GM12872 (cell line): ENCODE results near the gene EIF2S3.

Source experiments
- TF ChIP-seq, protein P1 (sequence below): IDR thresholded peaks from 3 replicates; pipeline ENCODE4 v1.5.1; 2011; ENCODE audit warnings: low read depth, mild to moderate bottlenecking, low read length, moderate library complexity; ENCODE audit not compliant: insufficient read depth

The EIF2S3 gene

DNA sequence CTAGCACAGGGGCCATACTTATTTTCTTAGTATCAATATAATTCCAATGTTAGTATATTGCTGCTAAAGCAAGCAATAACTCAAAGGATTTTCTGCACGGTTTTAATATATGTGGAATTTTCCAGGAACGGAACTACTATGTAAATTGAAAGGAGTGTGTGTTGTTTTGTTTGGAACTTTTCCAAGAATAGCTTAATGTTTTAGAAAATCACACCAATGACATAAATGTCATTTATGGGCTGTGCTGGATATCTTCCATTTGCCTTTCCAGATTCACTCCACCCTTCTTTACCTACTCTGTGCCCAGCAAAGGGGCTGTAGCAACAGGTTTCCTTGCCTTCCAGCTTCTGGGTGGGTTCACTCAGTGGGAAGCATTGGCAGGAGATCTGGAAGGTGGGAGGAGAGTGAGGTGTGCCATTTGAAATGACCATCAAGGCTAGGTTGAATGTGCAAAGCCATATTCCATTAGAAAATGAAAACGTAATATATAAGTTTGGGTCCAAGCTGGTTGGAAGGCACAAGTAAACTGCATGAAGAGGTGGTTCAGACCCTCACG, 69.6 kb downstream of the EIF2S3 start:
- TF ChIP-seq, protein P1, sequence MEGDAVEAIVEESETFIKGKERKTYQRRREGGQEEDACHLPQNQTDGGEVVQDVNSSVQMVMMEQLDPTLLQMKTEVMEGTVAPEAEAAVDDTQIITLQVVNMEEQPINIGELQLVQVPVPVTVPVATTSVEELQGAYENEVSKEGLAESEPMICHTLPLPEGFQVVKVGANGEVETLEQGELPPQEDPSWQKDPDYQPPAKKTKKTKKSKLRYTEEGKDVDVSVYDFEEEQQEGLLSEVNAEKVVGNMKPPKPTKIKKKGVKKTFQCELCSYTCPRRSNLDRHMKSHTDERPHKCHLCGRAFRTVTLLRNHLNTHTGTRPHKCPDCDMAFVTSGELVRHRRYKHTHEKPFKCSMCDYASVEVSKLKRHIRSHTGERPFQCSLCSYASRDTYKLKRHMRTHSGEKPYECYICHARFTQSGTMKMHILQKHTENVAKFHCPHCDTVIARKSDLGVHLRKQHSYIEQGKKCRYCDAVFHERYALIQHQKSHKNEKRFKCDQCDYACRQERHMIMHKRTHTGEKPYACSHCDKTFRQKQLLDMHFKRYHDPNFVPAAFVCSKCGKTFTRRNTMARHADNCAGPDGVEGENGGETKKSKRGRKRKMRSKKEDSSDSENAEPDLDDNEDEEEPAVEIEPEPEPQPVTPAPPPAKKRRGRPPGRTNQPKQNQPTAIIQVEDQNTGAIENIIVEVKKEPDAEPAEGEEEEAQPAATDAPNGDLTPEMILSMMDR = no peak

DNA sequence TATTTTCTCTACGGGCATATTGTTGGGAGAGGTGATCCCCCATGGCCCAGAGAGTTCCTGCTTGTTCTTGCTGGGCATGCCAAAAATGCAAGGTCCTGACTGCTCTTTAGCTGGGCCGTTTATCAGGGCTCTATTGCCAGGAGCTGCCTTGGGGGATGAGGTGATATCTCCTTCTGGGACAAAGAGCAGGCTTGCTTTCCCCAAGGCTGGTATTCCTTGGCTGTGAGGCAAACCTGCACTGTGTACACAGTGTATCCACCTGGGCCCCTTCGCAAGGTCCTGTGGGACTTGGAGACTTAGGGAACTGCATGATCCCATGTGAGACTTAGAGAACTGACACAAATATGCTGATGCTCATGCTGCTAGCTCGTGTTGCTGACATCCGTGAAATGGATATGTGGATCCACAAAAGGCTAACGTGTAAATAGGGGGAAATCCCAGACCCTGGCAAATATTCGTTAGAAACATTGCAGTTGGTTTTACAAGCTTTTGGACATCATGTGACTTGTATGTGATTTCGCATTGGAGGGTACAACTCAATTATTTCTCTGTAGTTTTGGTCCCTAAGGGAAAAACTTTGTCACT, 70.4 kb downstream of the EIF2S3 start:
- TF ChIP-seq, protein P1 = no peak
